GM23338 (cell line): Measurements from ENCODE around the gene APBA2. TPM values are rescaled to one million over a fixed set of nuclear protein-coding genes. Genes with fewer than 3 reads are reported as not detected.

ENCODE experiments used
- ATAC-seq: fragments of 200-7000 bp; cut with Tn5 transposase; 3 replicates; pipeline ENCODE4 v1.9.1; 2020
- DNase-seq: peaks from one replicate; pipeline ENCODE4 v3.0.0-alpha.2; 2015; ENCODE audit warnings: low spot score
- H2AFZ ChIP-seq: fragments of 200-600 bp; sonication (generic); 2 replicates; pipeline ENCODE4 v1.8.0; 2016; ENCODE audit warnings: antibody characterized with exemption, mild to moderate bottlenecking, moderate library complexity
- H3F3A ChIP-seq: fragments of 200-600 bp; sonication (generic); replicated peaks from 2 replicates; pipeline ENCODE4 v1.8.0; 2017; ENCODE audit warnings: antibody characterized with exemption, mixed run types, low read depth
- H3K27ac ChIP-seq: fragments of 200-600 bp; sonication (generic); 2 replicates; pipeline ENCODE4 v1.6.1; 2016; ENCODE audit warnings: low read depth
- H3K27me3 ChIP-seq: fragments of 200-600 bp; sonication (generic); 2 replicates; pipeline ENCODE4 v1.8.0; 2016; ENCODE audit warnings: mild to moderate bottlenecking, mixed run types, moderate library complexity; ENCODE audit not compliant: insufficient read depth
- H3K36me3 ChIP-seq: fragments of 200-600 bp; sonication (generic); 2 replicates; pipeline ENCODE4 v1.8.0; 2016; ENCODE audit warnings: mild to moderate bottlenecking; ENCODE audit not compliant: insufficient read depth
- H3K4me1 ChIP-seq: fragments of 200-600 bp; sonication (generic); 2 replicates; pipeline ENCODE4 v1.8.0; 2016; ENCODE audit warnings: mild to moderate bottlenecking, moderate library complexity; ENCODE audit not compliant: insufficient read depth
- H3K4me2 ChIP-seq: fragments of 200-600 bp; sonication (generic); 2 replicates; pipeline ENCODE4 v1.7.1; 2017; ENCODE audit warnings: mixed run types
- H3K4me3 ChIP-seq: fragments of 200-600 bp; sonication (generic); 2 replicates; pipeline ENCODE4 v1.6.1; 2016; ENCODE audit warnings: mixed run types
- H3K79me2 ChIP-seq: fragments of 200-600 bp; sonication (generic); replicated peaks from 2 replicates; pipeline ENCODE4 v1.8.0; 2017; ENCODE audit warnings: mild to moderate bottlenecking; ENCODE audit not compliant: insufficient read depth
- H3K9me2 ChIP-seq: fragments of 200-600 bp; sonication (generic); 2 replicates; pipeline ENCODE4 v1.8.0; 2017; ENCODE audit not compliant: insufficient read depth
- H4K20me1 ChIP-seq: fragments of 200-600 bp; sonication (generic); replicated peaks from 2 replicates; pipeline ENCODE4 v1.8.0; 2017; ENCODE audit warnings: mild to moderate bottlenecking; ENCODE audit not compliant: insufficient read depth
- H3K27ac Mint-ChIP-seq: 2 replicates; pipeline ENCODE4 v1.8.0; 2020; ENCODE audit warnings: inconsistent platforms, mild to moderate bottlenecking, moderate library complexity, mixed read lengths
- H3K27me3 Mint-ChIP-seq: 3 replicates; pipeline ENCODE4 v1.8.0; 2022; ENCODE audit warnings: low read depth, mild to moderate bottlenecking, moderate library complexity, mixed read lengths, inconsistent platforms; ENCODE audit not compliant: insufficient read depth, poor library complexity
- H3K36me3 Mint-ChIP-seq: 3 replicates; pipeline ENCODE4 v1.8.0; 2021; ENCODE audit warnings: low read depth, mild to moderate bottlenecking, inconsistent platforms, moderate library complexity, mixed read lengths
- H3K4me1 Mint-ChIP-seq: 3 replicates; pipeline ENCODE4 v1.8.0; 2020; ENCODE audit warnings: mild to moderate bottlenecking, inconsistent platforms, mixed read lengths
- H3K4me3 Mint-ChIP-seq: 3 replicates; pipeline ENCODE4 v1.8.0; 2021; ENCODE audit warnings: moderate library complexity, mild to moderate bottlenecking, inconsistent platforms, mixed read lengths
- H3K9me3 Mint-ChIP-seq: 3 replicates; pipeline ENCODE4 v1.8.0; 2020; ENCODE audit warnings: moderate library complexity, mild to moderate bottlenecking, inconsistent platforms, mixed read lengths
- CREB1 ChIP-seq: fragments of 250-450 bp; sonication (Bioruptor Pico); IDR thresholded peaks from 2 replicates; pipeline ENCODE4 v1.5.0; 2020; ENCODE audit warnings: low read depth, mild to moderate bottlenecking, moderate library complexity
- CTCF ChIP-seq, 2 experiments: fragments of 200-600 bp in 1 of 2; sonication (generic) in 1 of 2; conservative IDR thresholded peaks; 2 replicates each; pipeline versions ENCODE4 v1.5.1 to v1.6.1; 2016 to 2017; ENCODE audit warnings: antibody characterized with exemption in 2 of 2, low read depth in 2 of 2, mild to moderate bottlenecking in 2 of 2, moderate library complexity in 1 of 2
- ETS1 ChIP-seq: IDR thresholded peaks from 2 replicates; pipeline ENCODE4 v1.6.1; 2016; ENCODE audit warnings: antibody characterized with exemption
- EZH2 ChIP-seq: fragments of 200-600 bp; sonication (generic); IDR thresholded peaks from one replicate; pipeline ENCODE4 v1.8.0; 2017; ENCODE audit warnings: antibody characterized with exemption, mild to moderate bottlenecking, low read depth; ENCODE audit not compliant: unreplicated experiment
- EZH2phosphoT487 ChIP-seq: fragments of 200-600 bp; sonication (generic); IDR thresholded peaks from one replicate; pipeline ENCODE4 v1.8.1; 2018; ENCODE audit warnings: antibody characterized with exemption; ENCODE audit not compliant: unreplicated experiment
- JUNB ChIP-seq: IDR thresholded peaks from one replicate; pipeline ENCODE4 v1.6.1; 2016; ENCODE audit warnings: antibody characterized with exemption; ENCODE audit not compliant: unreplicated experiment
- NANOG ChIP-seq: IDR thresholded peaks from 2 replicates; pipeline ENCODE4 v1.6.1; 2016; ENCODE audit warnings: antibody characterized with exemption, borderline replicate concordance
- POLR2AphosphoS5 ChIP-seq: IDR thresholded peaks from 2 replicates; pipeline ENCODE4 v1.6.1; 2016; ENCODE audit warnings: antibody characterized with exemption, low read depth
- REST ChIP-seq: IDR thresholded peaks from one replicate; pipeline ENCODE4 v1.6.1; 2018; ENCODE audit warnings: antibody characterized with exemption; ENCODE audit not compliant: unreplicated experiment
- ZNF114 ChIP-seq: fragments of 250-450 bp; sonication (Bioruptor Pico); IDR thresholded peaks from 2 replicates; pipeline ENCODE4 v1.5.0; 2020; ENCODE audit warnings: mild to moderate bottlenecking, moderate library complexity
- ZNF331 ChIP-seq: fragments of 250-450 bp; sonication (Bioruptor Pico); IDR thresholded peaks from 2 replicates; pipeline ENCODE4 v1.5.0; 2020; ENCODE audit warnings: low read depth, mild to moderate bottlenecking, moderate library complexity
- polyA plus RNA-seq: library from polyadenylated mRNA; unstranded; fragments of >200 nt; fragmentation: Nextera tagmentation; extraction: Ambion mirVana; gene quantifications from 2 replicates; pipeline ENCODE4 v1.2.1, GENCODE V29; 2016
- total RNA-seq: library from RNA; depleted of rRNA; stranded (reverse); fragments of >200 nt; shearing (Covaris generic); gene quantifications from 2 replicates; pipeline ENCODE4 v1.2.3, GENCODE V29; 2014

The APBA2 gene
- total and polyA plus RNA-seq, 2 experiments from 2014 or later: 5.9 to 24.7 TPM

GRCh38 chr15:28991236-28992171 lies 105.7 kb downstream of the APBA2 start (continued):
- TF ChIP-seq REST (no peak), EZH2phosphoT487 (no peak), CTCF (conservative IDR thresholded peaks at IDR 0.05; ENCODE audit: low read depth in 2 of 2) (no peak), JUNB (no peak)

GRCh38 chr15:28992336-28992864 lies 106.6 kb downstream of the APBA2 start:
- H3K36me3 ChIP-seq: no peaks in the 10 kb centered on the region
- no peak overlapping the region for H3K4me3 Mint-ChIP-seq
- no peak overlapping the region for H2AFZ ChIP-seq
- H3K4me3 ChIP-seq: no peak overlapping the region
- ATAC-seq (no peak), DNase-seq (no peak)
- H3K4me2 ChIP-seq: no peak overlapping the region
- H3K27me3 Mint-ChIP-seq: peaks cover 4% of the 10 kb centered on the region
- H3K9me3 Mint-ChIP-seq: no peaks in the 10 kb centered on the region
- no peaks in the 10 kb centered on the region for H4K20me1 ChIP-seq
- no peaks in the 10 kb centered on the region for H3F3A ChIP-seq
- peaks cover 11% of the 10 kb centered on the region; the same call in 1 of the 2 replicates for H3K4me1 ChIP-seq
- no peaks in the 10 kb centered on the region for H3K36me3 Mint-ChIP-seq
- TF ChIP-seq NANOG (no peak), CREB1 (no peak), ETS1 (no peak), ZNF114 (CRISPR knock-in tag) (no peak), JUNB (no peak), ZNF331 (CRISPR knock-in tag) (no peak), POLR2AphosphoS5 (no peak), EZH2 (no peak)
- H3K27ac ChIP-seq: no peak overlapping the region
- H3K27ac Mint-ChIP-seq: peak overlapping the region; percentile 24; the same call in 1 of the 2 replicates
- no peaks in the 10 kb centered on the region for H3K9me2 ChIP-seq
- H3K79me2 ChIP-seq: no peaks in the 10 kb centered on the region
- H3K27me3 ChIP-seq: no peaks in the 10 kb centered on the region
- peaks cover 35% of the 10 kb centered on the region for H3K4me1 Mint-ChIP-seq
